Keratinocyte (primary cell): ENCODE data around the gene MRGPRF.

Experiments
- EZH2 ChIP-seq: IDR thresholded peaks from one replicate; pipeline ENCODE4 v1.6.1; 2012; ENCODE audit warnings: inconsistent platforms, mild to moderate bottlenecking, low read length, moderate library complexity
- TF ChIP-seq, protein P1 (sequence below), 3 experiments: IDR thresholded peaks in 1 of 3; conservative IDR thresholded peaks in 1 of 3; optimal IDR thresholded peaks in 1 of 3; 2 replicates in 2 of 3; 3 replicates in 1 of 3; pipeline versions ENCODE3 to v1.5.1; 2011; ENCODE audit warnings: low read length in 3 of 3, mild to moderate bottlenecking in 3 of 3, moderate library complexity in 2 of 3, control low read depth in 1 of 3, inconsistent platforms in 1 of 3; ENCODE audit not compliant: insufficient read depth in 2 of 3; ENCODE audit errors: extremely low read depth in 1 of 3

DNA sequence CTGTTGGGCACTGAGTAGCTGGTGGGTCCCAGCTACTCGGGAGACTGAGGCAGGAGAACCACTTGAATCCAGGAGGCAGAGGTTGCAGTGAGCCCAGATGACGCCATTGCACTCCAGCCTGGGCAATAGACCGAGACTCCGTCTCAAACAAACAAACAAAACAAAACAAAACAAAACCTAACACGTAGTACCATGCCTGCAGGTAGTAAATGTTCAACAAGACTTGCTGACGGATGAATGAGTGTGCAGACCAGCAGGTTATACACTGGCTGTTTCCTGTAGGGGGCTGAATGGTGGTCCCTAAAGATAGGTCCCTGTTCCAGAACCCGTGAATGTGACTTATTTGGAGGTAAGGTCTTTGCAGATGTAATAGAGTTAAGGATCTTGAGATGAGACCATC lies 19.5 kb downstream of the MRGPRF start:
- no peak for TF ChIP-seq EZH2
- TF ChIP-seq, protein P1, sequence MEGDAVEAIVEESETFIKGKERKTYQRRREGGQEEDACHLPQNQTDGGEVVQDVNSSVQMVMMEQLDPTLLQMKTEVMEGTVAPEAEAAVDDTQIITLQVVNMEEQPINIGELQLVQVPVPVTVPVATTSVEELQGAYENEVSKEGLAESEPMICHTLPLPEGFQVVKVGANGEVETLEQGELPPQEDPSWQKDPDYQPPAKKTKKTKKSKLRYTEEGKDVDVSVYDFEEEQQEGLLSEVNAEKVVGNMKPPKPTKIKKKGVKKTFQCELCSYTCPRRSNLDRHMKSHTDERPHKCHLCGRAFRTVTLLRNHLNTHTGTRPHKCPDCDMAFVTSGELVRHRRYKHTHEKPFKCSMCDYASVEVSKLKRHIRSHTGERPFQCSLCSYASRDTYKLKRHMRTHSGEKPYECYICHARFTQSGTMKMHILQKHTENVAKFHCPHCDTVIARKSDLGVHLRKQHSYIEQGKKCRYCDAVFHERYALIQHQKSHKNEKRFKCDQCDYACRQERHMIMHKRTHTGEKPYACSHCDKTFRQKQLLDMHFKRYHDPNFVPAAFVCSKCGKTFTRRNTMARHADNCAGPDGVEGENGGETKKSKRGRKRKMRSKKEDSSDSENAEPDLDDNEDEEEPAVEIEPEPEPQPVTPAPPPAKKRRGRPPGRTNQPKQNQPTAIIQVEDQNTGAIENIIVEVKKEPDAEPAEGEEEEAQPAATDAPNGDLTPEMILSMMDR (optimal IDR thresholded peaks at IDR 0.05 in 1 of 3, IDR thresholded peaks at IDR 0.05 in 1 of 3, conservative IDR thresholded peaks at IDR 0.05 in 1 of 3; ENCODE audit: extremely low read depth in 1 of 3, insufficient read depth in 2 of 3, low read length in 3 of 3): no peak
